HG03457 (cell line): ENCODE data around the gene SLC12A7.
"Not testable (repeated sequence)": the region's sequence is repeated elsewhere in the genome, so short reads cannot be mapped to it uniquely, and the experiment has no call there.

Experiments used
- ATAC-seq: cut with Tn5 transposase; IDR thresholded peaks from one replicate; pipeline ENCODE4 v1.9.1; 2021; ENCODE audit warnings: moderate number of reproducible peaks; ENCODE audit not compliant: unreplicated experiment

SLC12A7 gene

GRCh38 chr5:1083026-1083425 is 28.8 kb downstream of the SLC12A7 start:
- not testable (repeated sequence) for ATAC-seq

GRCh38 chr5:1081519-1081918 is 30.3 kb downstream of the SLC12A7 start:
- no peak for ATAC-seq

GRCh38 chr5:1080432-1080831 is 31.4 kb downstream of the SLC12A7 start:
- ATAC-seq, result no peak

GRCh38 chr5:1079961-1080360 is 31.9 kb downstream of the SLC12A7 start:
- ATAC-seq, result no peak

GRCh38 chr5:1079486-1079885 is 32.4 kb downstream of the SLC12A7 start:
- ATAC-seq, result no peak

- ATAC-seq, result no peak
Measured at GRCh38 chr5:1078851-1079250, 33.0 kb downstream of the SLC12A7 start.

GRCh38 chr5:1078206-1078605 is 33.7 kb downstream of the SLC12A7 start:
- ATAC-seq, result no peak

GRCh38 chr5:1077491-1078020 is 34.3 kb downstream of the SLC12A7 start:
- no peak for ATAC-seq

GRCh38 chr5:1077026-1077425 is 34.8 kb downstream of the SLC12A7 start:
- ATAC-seq, result no peak

GRCh38 chr5:1076406-1076805 is 35.5 kb downstream of the SLC12A7 start:
- no peak for ATAC-seq

GRCh38 chr5:1075931-1076330 is 35.9 kb downstream of the SLC12A7 start:
- no peak for ATAC-seq

GRCh38 chr5:1075555-1075881 is 36.3 kb downstream of the SLC12A7 start:
- no peak for ATAC-seq

- ATAC-seq, result no peak
Measured at GRCh38 chr5:1074816-1075554, 36.9 kb downstream of the SLC12A7 start.

GRCh38 chr5:1074226-1074625 is 37.6 kb downstream of the SLC12A7 start:
- no peak for ATAC-seq

GRCh38 chr5:1073239-1074102 is 38.4 kb downstream of the SLC12A7 start:
- no peak for ATAC-seq

- no peak for ATAC-seq
Measured at GRCh38 chr5:1069720-1070088, 42.2 kb downstream of the SLC12A7 start.

GRCh38 chr5:1068895-1069719 is 42.8 kb downstream of the SLC12A7 start:
- ATAC-seq, result no peak

- ATAC-seq, result no peak
Measured at GRCh38 chr5:1068204-1068894, 43.5 kb downstream of the SLC12A7 start.

GRCh38 chr5:1067141-1068121 is 44.4 kb downstream of the SLC12A7 start:
- no peak for ATAC-seq
